RWPE2 (cell line): ENCODE data around the gene PEPD.

Experiments used
- ATAC-seq: fragments of 200-7000 bp; cut with Tn5 transposase; 3 replicates; pipeline ENCODE4 v1.9.1; 2021; ENCODE audit warnings: low read depth
- DNase-seq: peaks from one replicate; pipeline ENCODE4 v3.0.0-alpha.2; 2020; ENCODE audit warnings: low spot score
- H3K27ac ChIP-seq: fragments of 450-650 bp; 2 replicates; pipeline ENCODE4 v1.5.1; 2017; ENCODE audit warnings: mild to moderate bottlenecking; ENCODE audit not compliant: poor library complexity, severe bottlenecking
- H3K27me3 ChIP-seq: fragments of 250-450 bp; sonication (Bioruptor Pico); 2 replicates; pipeline ENCODE4 v1.5.1; 2021; ENCODE audit warnings: mild to moderate bottlenecking, moderate library complexity; ENCODE audit not compliant: insufficient read depth, poor library complexity, severe bottlenecking
- H3K36me3 ChIP-seq: fragments of 250-450 bp; sonication (Bioruptor Pico); 2 replicates; pipeline ENCODE4 v1.5.1; 2020; ENCODE audit warnings: low read depth, mild to moderate bottlenecking, moderate library complexity
- H3K4me1 ChIP-seq: fragments of 250-450 bp; sonication (Bioruptor Pico); 2 replicates; pipeline ENCODE4 v1.5.1; 2021; ENCODE audit warnings: mild to moderate bottlenecking, moderate library complexity; ENCODE audit not compliant: insufficient read depth, poor library complexity, severe bottlenecking
- H3K4me3 ChIP-seq: fragments of 250-450 bp; sonication (Bioruptor Pico); 2 replicates; pipeline ENCODE4 v1.5.1; 2021; ENCODE audit warnings: mild to moderate bottlenecking, moderate library complexity; ENCODE audit not compliant: severe bottlenecking
- H3K9me3 ChIP-seq: fragments of 250-450 bp; sonication (Bioruptor Pico); 2 replicates; pipeline ENCODE4 v1.5.1; 2021; ENCODE audit warnings: mild to moderate bottlenecking, moderate library complexity; ENCODE audit not compliant: severe bottlenecking
- CTCF ChIP-seq: fragments of 450-650 bp; IDR thresholded peaks from one replicate; pipeline ENCODE4 v1.5.1; 2017; ENCODE audit warnings: mild to moderate bottlenecking, moderate library complexity; ENCODE audit not compliant: poor library complexity, severe bottlenecking

PEPD gene

GRCh38 chr19:33487901-33488800 lies 33.4 kb downstream of the PEPD start:
- Histone ChIP-seq H3K27me3 (no peaks in the 10 kb centered on the region), H3K4me1 (no peaks in the 10 kb centered on the region), H3K27ac (no peak overlapping the region), H3K9me3 (no peaks in the 10 kb centered on the region), H3K36me3 (no peaks in the 10 kb centered on the region), H3K4me3 (no peak overlapping the region)
- no peak for TF ChIP-seq CTCF
- ATAC-seq (no peak), DNase-seq (peak; percentile 35)

- ATAC-seq (no peak), DNase-seq (peak; percentile 52)
- no peaks in the 10 kb centered on the region for H3K9me3 ChIP-seq
- TF ChIP-seq CTCF = no peak
- H3K27me3 ChIP-seq = no peaks in the 10 kb centered on the region
- no peaks in the 10 kb centered on the region for H3K4me1 ChIP-seq
- no peaks in the 10 kb centered on the region for H3K36me3 ChIP-seq
- H3K4me3 ChIP-seq = no peak overlapping the region
- no peak overlapping the region for H3K27ac ChIP-seq
These were observed 34.4 kb downstream of the PEPD start for GRCh38 chr19:33486936-33487811.

- no peak overlapping the region for H3K4me3 ChIP-seq
- DNase-seq (peak; percentile 26), ATAC-seq (no peak)
- no peaks in the 10 kb centered on the region for H3K9me3 ChIP-seq
- no peak overlapping the region for H3K27ac ChIP-seq
- H3K27me3 ChIP-seq = no peaks in the 10 kb centered on the region
- H3K4me1 ChIP-seq = no peaks in the 10 kb centered on the region
- H3K36me3 ChIP-seq = no peaks in the 10 kb centered on the region
- no peak for TF ChIP-seq CTCF
These were observed 35.2 kb downstream of the PEPD start for GRCh38 chr19:33486407-33486806.

GRCh38 chr19:33484226-33484774 lies 37.3 kb downstream of the PEPD start:
- H3K36me3 ChIP-seq = no peaks in the 10 kb centered on the region
- no peaks in the 10 kb centered on the region for H3K27me3 ChIP-seq
- H3K9me3 ChIP-seq = no peaks in the 10 kb centered on the region
- H3K4me3 ChIP-seq = no peak overlapping the region
- no peak for TF ChIP-seq CTCF
- ATAC-seq (no peak), DNase-seq (no peak)
- H3K27ac ChIP-seq = no peak overlapping the region
- H3K4me1 ChIP-seq = no peaks in the 10 kb centered on the region
